Hematopoietic multipotent progenitor cell treated with erythropoietin and hydrocortisone succinate and interleukin-3 and kit ligand, for 6 days (in vitro differentiated cells): ENCODE data around the gene LRBA.
A peak's percentile ranks its signal among the peaks of the same experiment; 100 is the strongest.
"Not testable (repeated sequence)": the region's sequence is repeated elsewhere in the genome, so short reads cannot be mapped to it uniquely, and the experiment has no call there.

ENCODE experiments used
- DNase-seq: peaks from one replicate; pipeline ENCODE4 v3.0.0-alpha.2; 2015

The LRBA gene

DNA sequence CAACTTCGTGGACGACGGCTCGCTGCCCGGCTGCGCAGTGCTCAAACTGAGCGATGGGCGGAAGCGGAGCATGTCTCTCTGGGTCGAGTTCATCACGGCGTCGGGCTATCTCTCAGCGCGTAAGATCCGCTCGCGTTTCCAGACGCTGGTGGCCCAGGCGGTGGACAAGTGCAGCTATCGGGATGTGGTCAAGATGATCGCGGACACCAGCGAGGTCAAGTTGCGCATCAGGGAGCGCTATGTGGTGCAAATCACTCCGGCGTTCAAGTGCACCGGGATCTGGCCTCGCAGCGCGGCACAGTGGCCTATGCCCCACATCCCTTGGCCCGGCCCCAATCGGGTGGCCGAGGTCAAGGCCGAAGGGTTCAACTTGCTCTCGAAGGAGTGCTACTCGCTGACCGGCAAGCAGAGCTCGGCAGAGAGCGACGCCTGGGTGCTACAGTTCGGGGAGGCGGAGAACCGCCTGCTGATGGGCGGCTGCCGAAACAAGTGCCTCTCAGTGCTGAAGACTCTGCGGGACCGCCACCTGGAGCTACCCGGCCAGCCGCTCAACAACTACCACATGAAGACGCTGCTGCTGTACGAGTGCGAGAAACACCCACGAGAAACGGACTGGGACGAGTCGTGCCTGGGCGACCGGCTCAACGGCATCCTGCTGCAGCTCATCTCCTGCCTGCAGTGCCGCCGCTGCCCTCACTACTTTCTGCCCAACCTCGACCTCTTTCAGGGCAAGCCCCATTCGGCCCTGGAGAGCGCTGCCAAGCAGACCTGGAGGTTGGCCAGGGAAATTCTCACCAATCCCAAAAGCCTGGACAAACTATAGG, 431.6 kb downstream of the LRBA start:
- DNase-seq, result no peak

GRCh38 chr4:150582873-150583286, 432.2 kb downstream of the LRBA start:
- DNase-seq, result no peak

DNA sequence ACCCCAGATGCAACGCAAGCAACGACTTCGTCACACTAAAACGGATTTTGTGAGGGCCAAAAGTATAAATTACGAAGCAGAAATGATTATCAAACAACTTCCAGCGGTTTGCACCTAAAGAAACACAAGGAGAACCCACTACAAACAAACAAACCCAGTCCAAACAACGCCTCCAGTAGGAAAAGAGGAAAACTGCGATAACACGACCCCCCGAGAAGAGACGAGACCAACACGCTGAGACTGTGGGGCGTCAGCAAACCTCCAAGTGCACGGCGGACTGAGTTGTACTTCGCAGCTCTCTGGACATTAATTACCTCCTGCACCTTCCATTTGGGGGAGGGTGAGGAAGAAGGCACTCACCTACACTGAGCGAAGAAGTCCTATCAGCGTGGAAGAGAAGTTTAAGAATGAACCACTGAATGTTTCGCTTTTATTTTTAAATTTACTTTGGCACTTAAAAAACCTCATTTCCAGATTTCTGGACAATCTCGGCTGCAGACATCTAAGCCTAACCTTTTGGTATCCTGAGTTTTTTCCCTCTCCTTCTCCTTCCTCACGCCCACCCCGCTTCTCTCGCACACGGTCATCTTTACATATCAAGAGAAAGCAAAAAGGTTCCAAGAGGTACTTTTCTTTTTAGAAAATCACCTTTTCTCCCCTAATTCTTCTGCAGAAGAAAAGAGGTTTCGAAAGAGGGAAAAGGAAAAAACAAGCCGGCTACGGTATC, 432.8 kb downstream of the LRBA start, which contains the start of gene MAB21L2:
MAB21L2 (plus strand) TSS at position 6 of the 727 bp plus-strand sequence. CDS start 879 bp downstream, outside the sequence.
- no peak for DNase-seq

- no peak for DNase-seq
Measured at GRCh38 chr4:150581641-150582051, 433.4 kb downstream of the LRBA start.

DNA sequence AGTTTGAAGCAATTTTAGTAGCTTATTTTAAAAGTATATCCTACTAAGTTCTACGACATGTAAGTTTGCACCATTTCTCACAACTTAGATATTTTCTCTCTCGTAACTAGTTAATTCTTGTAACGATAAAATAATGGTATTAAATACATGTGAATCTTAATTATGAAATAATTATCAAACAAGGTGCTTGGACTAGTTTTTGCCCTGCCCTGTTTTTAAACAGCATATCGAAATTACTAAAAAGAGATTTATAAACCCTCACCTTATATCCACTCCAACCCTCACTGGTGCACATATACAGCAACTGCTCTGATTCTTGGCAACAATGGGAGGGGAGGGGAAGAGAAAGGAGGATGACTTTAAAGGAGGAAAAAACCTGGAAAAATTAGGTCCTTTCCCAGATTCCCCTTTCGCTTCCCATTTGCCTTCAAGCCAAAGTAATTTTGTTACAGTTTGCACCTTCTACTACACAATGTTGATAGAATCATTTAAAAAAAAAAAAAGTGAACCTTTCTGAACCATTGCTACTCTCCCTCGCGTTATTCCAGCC, 434.0 kb downstream of the LRBA start:
- no peak for DNase-seq

- no peak for DNase-seq
Measured at GRCh38 chr4:150580306-150580705, 434.8 kb downstream of the LRBA start.

- no peak for DNase-seq
Measured at GRCh38 chr4:150579551-150580234, 435.4 kb downstream of the LRBA start.

DNA sequence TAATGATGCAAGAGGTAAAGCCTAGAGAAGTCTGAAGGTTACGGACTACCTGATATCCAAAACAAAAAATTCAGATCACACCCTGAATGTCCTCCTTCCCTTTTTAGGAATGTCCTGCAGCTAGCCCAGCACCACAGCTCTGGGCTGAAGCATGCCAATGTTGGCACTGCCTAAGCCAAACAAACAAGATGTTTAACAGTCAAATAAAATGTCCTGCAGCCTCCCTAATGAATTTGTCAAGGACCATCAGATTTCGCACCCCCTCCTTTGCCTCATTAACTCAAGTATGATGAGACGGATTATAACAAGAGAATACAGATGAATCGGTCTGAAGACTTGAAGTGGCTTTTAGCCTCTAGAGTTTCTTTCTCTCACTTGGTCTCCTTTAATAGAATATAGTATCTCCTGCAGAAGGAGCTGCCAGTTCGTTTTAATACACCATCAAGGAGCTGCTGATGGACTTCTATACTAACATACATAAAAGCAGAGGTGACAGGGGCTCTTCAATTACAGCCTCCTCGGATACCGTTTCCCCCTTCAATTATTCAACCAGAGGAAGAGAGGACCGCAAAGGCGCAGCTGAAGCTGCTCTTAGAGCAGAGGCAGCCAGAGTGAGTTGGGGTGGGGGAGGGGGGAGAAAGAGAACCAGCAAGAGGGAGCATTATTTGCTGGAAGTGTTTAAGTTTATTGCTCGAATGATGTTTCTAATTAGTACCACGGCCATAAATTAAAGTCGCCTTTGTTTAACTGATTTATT, 436.2 kb downstream of the LRBA start:
- no peak for DNase-seq

DNA sequence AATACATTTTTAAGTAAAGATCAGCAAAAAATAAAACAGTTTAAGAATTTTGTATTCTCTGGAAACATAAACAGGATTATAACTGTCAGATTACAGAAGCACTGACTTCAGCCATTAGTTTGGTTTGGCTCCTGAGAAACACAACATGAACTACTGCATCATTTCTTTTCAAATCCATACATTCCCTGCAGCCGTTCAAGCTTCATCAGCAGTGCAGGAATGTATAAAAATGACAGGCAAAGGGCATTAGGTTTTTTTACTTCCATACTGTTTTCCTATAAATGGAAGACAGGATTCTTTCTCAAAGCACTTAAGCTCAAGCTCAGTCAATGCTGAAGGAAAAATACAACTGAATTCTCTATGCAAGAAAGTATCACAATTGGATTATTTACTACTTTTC, 437.3 kb downstream of the LRBA start:
- no peak for DNase-seq

DNA sequence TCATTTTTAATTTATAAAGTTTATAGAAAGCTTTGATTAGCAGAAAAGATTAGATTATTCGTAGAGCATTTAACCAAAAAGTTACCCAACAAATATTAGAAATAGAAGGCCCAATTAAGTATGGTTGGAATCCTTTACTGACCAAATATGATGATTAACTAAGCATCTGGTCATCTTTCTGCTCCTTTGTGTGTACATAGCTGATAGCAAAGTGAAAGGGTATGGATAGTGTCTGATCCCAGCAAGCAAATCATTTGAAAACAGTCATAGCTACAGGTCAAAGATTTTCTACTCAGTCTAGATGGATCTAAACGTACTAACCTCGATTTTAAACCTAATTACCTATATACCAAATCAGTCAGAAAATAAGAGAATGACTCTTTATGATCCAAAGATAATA, 440.4 kb downstream of the LRBA start:
- no peak for DNase-seq

DNA sequence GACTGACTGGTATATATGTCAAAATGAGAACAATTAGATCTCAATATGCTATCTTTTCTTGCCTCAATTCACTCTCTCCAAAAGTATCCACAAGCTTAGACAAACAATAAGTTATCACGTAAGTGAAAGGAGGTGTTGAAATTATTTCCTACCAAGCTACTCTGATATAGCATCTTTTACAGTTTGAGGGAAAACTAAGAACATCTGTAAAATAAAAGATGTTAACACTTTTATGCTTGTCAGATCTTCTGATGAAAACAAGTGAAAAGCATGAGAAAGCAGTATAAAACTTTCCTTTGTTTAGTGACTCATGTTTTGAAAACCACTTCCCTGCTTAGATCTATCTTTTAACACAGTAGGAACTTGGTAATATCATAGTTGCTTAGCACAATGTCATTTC, 441.6 kb downstream of the LRBA start:
- peak; percentile 49 for DNase-seq

GRCh38 chr4:150572704-150573504, 442.2 kb downstream of the LRBA start:
- DNase-seq, result peak; percentile 72

GRCh38 chr4:150570862-150571261, 444.2 kb downstream of the LRBA start:
- peak; percentile 39 for DNase-seq

DNA sequence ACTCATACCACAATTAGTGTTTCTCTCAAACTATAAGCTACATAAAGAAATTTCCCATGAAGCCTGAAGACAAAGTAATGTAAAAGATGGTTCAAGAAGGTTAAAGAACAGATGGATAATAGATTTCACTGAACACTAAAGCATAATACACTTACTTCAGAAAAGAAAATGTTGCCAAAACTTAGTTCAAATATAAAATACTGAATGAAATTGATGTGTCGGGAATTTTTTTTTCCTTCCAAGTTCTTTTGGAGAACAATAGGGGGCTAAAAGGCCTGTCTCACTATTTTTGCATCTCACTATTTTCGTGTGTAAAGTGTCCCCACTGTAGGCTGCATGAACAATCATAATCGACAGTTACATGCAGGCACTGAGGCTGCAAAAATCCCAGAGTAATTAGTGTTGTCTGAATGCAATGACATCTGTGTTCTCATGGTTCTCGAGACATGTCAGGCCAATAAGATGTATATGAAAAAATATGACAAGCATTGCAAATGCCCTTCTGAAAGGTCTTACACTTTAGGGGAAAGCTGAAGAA, 445.0 kb downstream of the LRBA start:
- DNase-seq, result no peak

DNA sequence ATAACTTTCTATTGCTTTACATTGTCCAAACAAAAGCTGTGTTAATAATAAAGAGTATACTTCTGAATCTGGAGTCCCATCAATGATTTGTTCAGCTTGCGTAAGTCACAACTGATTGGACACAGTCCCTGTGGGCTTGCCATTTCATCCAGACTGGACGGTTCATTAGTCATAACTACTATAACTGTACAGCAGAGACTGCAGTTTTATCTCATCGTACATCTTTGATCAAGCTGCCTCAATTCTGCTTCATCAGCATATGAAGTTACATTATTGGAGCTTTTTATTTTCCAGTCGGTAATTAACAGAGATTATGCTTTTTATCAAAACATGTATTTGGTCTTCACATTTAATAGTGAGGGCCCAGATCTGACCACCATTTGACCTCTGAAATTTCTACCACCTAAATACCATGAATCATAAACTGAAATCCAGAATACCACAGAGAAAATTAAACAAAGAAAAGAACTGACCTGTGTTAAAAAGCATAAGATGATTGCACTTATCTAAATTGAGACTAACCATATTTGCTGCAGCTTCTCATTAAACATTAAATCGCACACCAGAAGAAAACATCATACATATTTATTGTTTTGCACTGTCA, 445.6 kb downstream of the LRBA start:
- DNase-seq, result no peak

- no peak for DNase-seq
Measured at GRCh38 chr4:150567070-150567469, 448.0 kb downstream of the LRBA start.

DNA sequence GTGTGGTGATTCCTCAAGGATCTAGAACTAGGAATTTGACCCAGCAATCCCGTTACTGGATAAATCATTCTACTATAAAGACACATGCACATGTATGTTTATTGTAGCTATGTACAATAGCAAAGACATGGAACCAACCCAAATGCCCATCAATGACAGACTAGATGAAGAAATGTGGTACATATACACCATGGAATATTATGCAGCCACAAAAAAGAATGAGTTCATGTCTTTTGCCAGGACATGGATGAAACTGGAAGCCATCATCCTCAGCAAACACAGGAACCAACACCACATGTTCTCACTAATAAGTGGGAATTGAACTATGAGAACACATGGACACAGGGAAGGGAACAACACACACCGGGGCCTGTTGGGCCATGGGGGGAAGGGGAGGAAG, 450.1 kb downstream of the LRBA start:
- DNase-seq, result not testable (repeated sequence)

- no peak for DNase-seq
Measured at GRCh38 chr4:150562751-150563150, 452.3 kb downstream of the LRBA start.

GRCh38 chr4:150562250-150562649, 452.8 kb downstream of the LRBA start:
- no peak for DNase-seq

DNA sequence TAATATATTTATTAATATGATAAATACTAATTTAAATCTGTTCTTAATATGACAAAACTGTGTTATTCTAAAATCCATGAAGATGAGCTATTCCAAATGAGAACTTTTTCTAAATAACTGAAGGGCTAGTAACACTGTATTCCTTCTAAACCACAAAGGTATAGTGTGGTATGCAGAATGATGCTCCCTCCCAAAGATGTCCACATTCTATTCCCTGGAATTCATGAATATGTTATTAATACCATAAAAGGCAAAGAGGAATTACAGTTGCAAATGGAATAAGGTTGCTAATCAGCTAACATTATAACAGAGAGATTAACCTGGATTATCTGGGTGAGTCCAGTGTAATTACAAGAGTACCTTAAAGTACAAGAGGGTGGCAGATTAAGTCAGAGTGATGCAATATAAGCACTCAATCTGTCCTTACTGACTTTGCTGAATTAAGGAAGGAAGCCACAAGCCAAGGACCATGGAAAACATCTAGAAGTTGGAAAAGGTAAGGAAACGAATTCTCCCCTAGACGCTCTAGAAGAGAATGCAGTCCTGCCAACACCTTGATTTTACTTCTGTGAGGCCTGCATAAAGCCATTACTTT, 453.8 kb downstream of the LRBA start:
- DNase-seq, result no peak
